NCI-H748 (cell line): ENCODE data around the gene FDX1.
A peak's percentile ranks its signal among the peaks of the same experiment; 100 is the strongest.

Source experiments
- DNase-seq: peaks from one replicate; lab custom pipeline; 2025; ENCODE audit not compliant: unreplicated experiment; lab: John Stamatoyannopoulos, UW

The FDX1 gene

GRCh38 chr11:110465231-110465630 is 35.5 kb downstream of the FDX1 start:
- DNase-seq: no peak

- DNase-seq: peak; percentile 46
Measured at GRCh38 chr11:110467556-110467955, 37.8 kb downstream of the FDX1 start.

GRCh38 chr11:110468121-110468520 is 38.4 kb downstream of the FDX1 start:
- no peak for DNase-seq

GRCh38 chr11:110469127-110469526 is 39.4 kb downstream of the FDX1 start:
- no peak for DNase-seq

- DNase-seq: no peak
Measured at GRCh38 chr11:110470716-110471115, 41.0 kb downstream of the FDX1 start.

GRCh38 chr11:110471371-110471770 is 41.6 kb downstream of the FDX1 start:
- no peak for DNase-seq

- DNase-seq: no peak
Measured at GRCh38 chr11:110472858-110473257, 43.1 kb downstream of the FDX1 start.

GRCh38 chr11:110473706-110474105 is 44.0 kb downstream of the FDX1 start:
- no peak for DNase-seq

- no peak for DNase-seq
Measured at GRCh38 chr11:110474578-110474977, 44.8 kb downstream of the FDX1 start.

- DNase-seq: no peak
Measured at GRCh38 chr11:110475671-110476070, 45.9 kb downstream of the FDX1 start.

GRCh38 chr11:110478410-110478809 is 48.7 kb downstream of the FDX1 start:
- peak; percentile 24 for DNase-seq

- DNase-seq: peak; percentile 94
Measured at GRCh38 chr11:110479108-110480101, 49.7 kb downstream of the FDX1 start.

- DNase-seq: peak; percentile 33
Measured at GRCh38 chr11:110481523-110481922, 51.8 kb downstream of the FDX1 start.

- no peak for DNase-seq
Measured at GRCh38 chr11:110486156-110486555, 56.4 kb downstream of the FDX1 start.

GRCh38 chr11:110488446-110488845 is 58.7 kb downstream of the FDX1 start:
- no peak for DNase-seq

GRCh38 chr11:110490886-110491285 is 61.1 kb downstream of the FDX1 start:
- no peak for DNase-seq

GRCh38 chr11:110491577-110492320 is 62.0 kb downstream of the FDX1 start:
- peak; percentile 30 for DNase-seq

- DNase-seq: no peak
Measured at GRCh38 chr11:110492321-110492685, 62.6 kb downstream of the FDX1 start.

- DNase-seq: no peak
Measured at GRCh38 chr11:110493346-110493745, 63.6 kb downstream of the FDX1 start.

GRCh38 chr11:110497231-110497978 is 67.7 kb downstream of the FDX1 start:
- no peak for DNase-seq

GRCh38 chr11:110501428-110501827 is 71.7 kb downstream of the FDX1 start:
- DNase-seq: no peak
